Measurements from ENCODE around the gene TBC1D16. TPM values are rescaled to one million over a fixed set of nuclear protein-coding genes. Genes with fewer than 3 reads are reported as not detected.

The TBC1D16 gene
- 0.52 TPM for total RNA-seq

- Histone ChIP-seq H3K4me1 (ENCODE audit: insufficient read depth, low read length) (peaks cover 17% of the 10 kb centered on the region), H3K4me3 (ENCODE audit: low read length) (peak within 1 kb of the TSS; percentile 46), H3K27me3 (ENCODE audit: insufficient read depth, low read length) (peaks cover 21% of the 10 kb centered on the region), H3K9me3 (ENCODE audit: low read depth, low read length) (no peaks in the 10 kb centered on the region)
Observed at GRCh38 chr17:80035687-80035936, at the start of gene TBC1D16. TBC1D16 (minus strand) TSS chr17:80035872; CDS start chr17:80013547, 22,325 bp downstream.

GRCh38 chr17:80084773-80085172 is 49.1 kb upstream of the TBC1D16 start:
- no peak overlapping the region for H3K4me3 ChIP-seq (ENCODE audit: low read length)
- H3K27me3 ChIP-seq (ENCODE audit: insufficient read depth, low read length), result no peaks in the 10 kb centered on the region
- H3K9me3 ChIP-seq (ENCODE audit: low read depth, low read length), result no peaks in the 10 kb centered on the region
- H3K4me1 ChIP-seq (ENCODE audit: insufficient read depth, low read length), result peaks cover 3% of the 10 kb centered on the region

- peaks cover 3% of the 10 kb centered on the region for H3K4me1 ChIP-seq (ENCODE audit: insufficient read depth, low read length)
- no peak overlapping the region for H3K4me3 ChIP-seq (ENCODE audit: low read length)
- no peaks in the 10 kb centered on the region for H3K9me3 ChIP-seq (ENCODE audit: low read depth, low read length)
- H3K27me3 ChIP-seq (ENCODE audit: insufficient read depth, low read length), result no peaks in the 10 kb centered on the region
Observed at GRCh38 chr17:80083136-80083661, 47.5 kb upstream of the TBC1D16 start.

DNA sequence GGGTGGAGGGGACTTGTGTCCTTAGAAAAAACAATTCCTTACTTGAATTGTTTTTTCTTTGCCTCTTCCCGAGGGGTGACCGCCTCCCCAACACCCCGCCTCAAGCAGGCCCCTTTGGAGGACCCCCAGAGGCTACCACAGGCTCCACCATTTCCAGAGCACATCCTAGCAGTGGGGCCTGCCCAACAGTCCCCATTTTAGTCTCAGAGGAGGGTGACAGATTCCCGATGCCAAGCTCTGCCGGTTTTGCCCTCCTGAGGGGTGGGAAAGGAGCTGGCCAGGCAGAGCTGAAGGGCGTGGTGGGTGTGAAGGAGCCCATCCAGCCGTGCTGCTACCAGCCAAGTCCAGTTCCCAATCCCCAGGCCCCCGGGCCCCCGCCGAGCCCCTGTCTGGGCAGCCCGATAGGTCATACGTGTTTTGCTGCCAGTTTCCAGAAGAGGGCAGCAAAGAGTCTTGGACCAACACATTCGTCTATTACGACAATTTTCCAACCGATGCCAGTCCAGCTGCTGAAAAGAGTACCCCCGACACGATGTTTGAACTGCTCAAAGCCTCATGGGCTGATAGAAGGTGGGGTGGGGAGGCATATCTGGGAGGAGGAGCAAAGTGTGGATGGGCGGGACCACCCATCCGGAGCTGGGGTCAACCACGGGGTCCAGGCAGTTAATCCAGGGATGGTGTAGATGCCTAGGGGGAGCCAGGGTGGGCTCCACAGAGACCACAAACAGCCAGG is 46.9 kb upstream of the TBC1D16 start:
- Histone ChIP-seq H3K4me1 (ENCODE audit: insufficient read depth, low read length) (peaks cover 3% of the 10 kb centered on the region), H3K4me3 (ENCODE audit: low read length) (no peak overlapping the region), H3K9me3 (ENCODE audit: low read depth, low read length) (no peaks in the 10 kb centered on the region), H3K27me3 (ENCODE audit: insufficient read depth, low read length) (no peaks in the 10 kb centered on the region)

GRCh38 chr17:80081596-80081995 is 45.9 kb upstream of the TBC1D16 start:
- Histone ChIP-seq H3K4me1 (ENCODE audit: insufficient read depth, low read length) (peaks cover 3% of the 10 kb centered on the region), H3K9me3 (ENCODE audit: low read depth, low read length) (no peaks in the 10 kb centered on the region), H3K27me3 (ENCODE audit: insufficient read depth, low read length) (no peaks in the 10 kb centered on the region), H3K4me3 (ENCODE audit: low read length) (no peak overlapping the region)

GRCh38 chr17:80080081-80080480 is 44.4 kb upstream of the TBC1D16 start:
- no peaks in the 10 kb centered on the region for H3K9me3 ChIP-seq (ENCODE audit: low read depth, low read length)
- peaks cover 3% of the 10 kb centered on the region for H3K4me1 ChIP-seq (ENCODE audit: insufficient read depth, low read length)
- no peak overlapping the region for H3K4me3 ChIP-seq (ENCODE audit: low read length)
- no peaks in the 10 kb centered on the region for H3K27me3 ChIP-seq (ENCODE audit: insufficient read depth, low read length)

GRCh38 chr17:80072410-80072809 is 36.7 kb upstream of the TBC1D16 start:
- H3K4me3 ChIP-seq (ENCODE audit: low read length), result no peak overlapping the region
- no peaks in the 10 kb centered on the region for H3K27me3 ChIP-seq (ENCODE audit: insufficient read depth, low read length)
- H3K4me1 ChIP-seq (ENCODE audit: insufficient read depth, low read length), result no peaks in the 10 kb centered on the region
- no peaks in the 10 kb centered on the region for H3K9me3 ChIP-seq (ENCODE audit: low read depth, low read length)

- Histone ChIP-seq H3K9me3 (ENCODE audit: low read depth, low read length) (no peaks in the 10 kb centered on the region), H3K4me1 (ENCODE audit: insufficient read depth, low read length) (no peaks in the 10 kb centered on the region), H3K4me3 (ENCODE audit: low read length) (no peak overlapping the region), H3K27me3 (ENCODE audit: insufficient read depth, low read length) (no peaks in the 10 kb centered on the region)
Observed at GRCh38 chr17:80071116-80071841, 35.6 kb upstream of the TBC1D16 start.

DNA sequence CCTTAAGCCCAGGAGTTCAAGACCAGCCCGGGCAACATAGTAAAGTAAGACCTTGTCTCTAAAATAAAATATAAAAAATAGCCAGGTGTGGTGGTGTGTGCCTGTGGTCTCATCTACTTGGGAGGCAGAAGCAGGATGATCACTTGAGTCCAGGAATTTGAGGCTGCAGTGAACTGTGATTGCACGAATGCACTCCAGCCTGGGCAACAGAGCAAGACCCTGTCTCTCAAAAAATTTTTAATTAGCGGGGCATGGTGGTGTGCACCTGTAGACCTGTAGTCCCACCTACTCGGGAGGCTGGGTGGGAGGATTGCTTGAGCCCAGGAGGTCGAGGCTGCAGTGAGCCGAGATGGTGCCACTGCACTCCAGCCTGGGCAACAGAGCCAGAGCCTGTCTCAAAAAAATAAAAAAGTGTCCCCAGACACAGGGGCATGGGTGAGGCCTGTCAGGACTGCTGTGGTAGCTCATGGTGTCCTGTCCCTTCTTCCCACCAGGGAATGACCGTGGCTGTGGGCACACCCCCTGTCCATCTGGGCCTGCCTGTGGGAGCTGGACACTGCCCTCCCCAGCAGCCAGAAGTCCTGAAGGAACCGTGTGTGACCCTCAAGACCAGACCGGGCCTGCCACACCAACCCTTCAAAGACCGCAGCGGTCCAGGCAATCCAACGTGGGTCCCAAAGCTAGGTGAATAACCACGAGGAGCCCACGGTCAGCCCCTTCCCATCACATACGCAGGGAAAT is 34.9 kb upstream of the TBC1D16 start:
- no peaks in the 10 kb centered on the region for H3K9me3 ChIP-seq (ENCODE audit: low read depth, low read length)
- no peaks in the 10 kb centered on the region for H3K4me1 ChIP-seq (ENCODE audit: insufficient read depth, low read length)
- no peaks in the 10 kb centered on the region for H3K27me3 ChIP-seq (ENCODE audit: insufficient read depth, low read length)
- no peak overlapping the region for H3K4me3 ChIP-seq (ENCODE audit: low read length)

- no peaks in the 10 kb centered on the region for H3K9me3 ChIP-seq (ENCODE audit: low read depth, low read length)
- H3K4me3 ChIP-seq (ENCODE audit: low read length), result no peak overlapping the region
- no peaks in the 10 kb centered on the region for H3K4me1 ChIP-seq (ENCODE audit: insufficient read depth, low read length)
- no peaks in the 10 kb centered on the region for H3K27me3 ChIP-seq (ENCODE audit: insufficient read depth, low read length)
Observed at GRCh38 chr17:80068301-80069222, 32.9 kb upstream of the TBC1D16 start.

DNA sequence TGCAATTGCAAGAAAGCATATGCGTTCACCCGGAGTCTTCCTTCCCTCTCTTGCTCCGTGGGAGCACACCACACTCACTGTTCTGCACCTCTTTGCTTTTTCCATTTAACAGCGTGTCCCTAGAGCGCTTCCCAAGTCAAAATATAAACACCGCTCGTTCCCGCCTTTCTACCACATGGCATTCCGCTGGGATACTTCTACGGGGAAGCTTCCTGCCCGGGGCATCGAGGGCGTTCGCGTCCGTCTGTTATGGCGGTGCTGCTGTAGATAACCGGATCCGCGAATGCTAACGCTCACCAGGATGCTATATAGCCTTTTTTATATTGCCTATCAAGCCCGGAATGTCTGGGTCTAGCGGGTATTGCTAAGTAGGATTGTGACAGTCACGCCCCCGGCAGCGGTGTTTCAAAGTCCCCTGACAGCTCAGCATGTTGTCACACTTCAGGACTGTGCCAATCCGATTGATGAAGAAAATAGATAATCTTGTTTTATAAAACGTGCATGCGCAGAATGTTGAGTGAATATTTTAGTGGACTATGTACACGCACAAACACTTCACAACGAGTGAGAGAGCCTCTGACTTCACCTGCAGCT is 31.8 kb upstream of the TBC1D16 start:
- Histone ChIP-seq H3K27me3 (ENCODE audit: insufficient read depth, low read length) (no peaks in the 10 kb centered on the region), H3K4me1 (ENCODE audit: insufficient read depth, low read length) (no peaks in the 10 kb centered on the region), H3K4me3 (ENCODE audit: low read length) (no peak overlapping the region)

DNA sequence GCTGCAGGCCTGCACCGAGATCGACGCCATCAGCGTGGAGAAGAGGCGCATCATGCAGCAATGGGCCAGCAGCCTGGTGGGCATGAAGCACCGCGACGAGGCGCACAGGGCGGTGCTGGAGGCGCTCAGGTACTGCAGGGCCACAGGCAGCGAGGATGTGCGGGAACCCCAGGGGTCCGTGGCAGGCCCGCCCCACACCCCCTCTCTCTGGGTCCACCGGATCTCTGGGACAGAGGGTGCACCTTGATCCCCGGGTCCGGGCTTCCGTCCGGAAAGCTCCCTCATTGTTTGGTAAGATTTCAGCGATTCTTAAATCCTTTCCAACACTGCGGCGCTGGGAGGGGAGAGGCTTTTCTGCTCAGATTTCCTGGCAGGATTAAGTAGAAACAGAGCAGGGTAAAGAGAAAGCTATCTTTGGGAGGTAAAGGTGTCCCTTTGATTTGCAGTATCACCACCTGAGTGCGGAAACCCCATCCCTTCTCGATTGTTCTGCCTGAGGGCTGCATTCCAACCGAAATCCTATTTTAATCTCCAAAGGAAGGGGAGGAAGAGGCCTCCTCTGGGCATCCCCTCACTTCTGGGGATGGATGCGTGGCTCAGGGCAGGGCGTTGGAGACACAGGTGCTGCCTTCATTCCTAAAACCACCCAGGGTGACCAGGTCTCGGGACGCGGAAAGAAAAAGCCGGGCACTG is 30.0 kb upstream of the TBC1D16 start:
- Histone ChIP-seq H3K4me1 (ENCODE audit: insufficient read depth, low read length) (no peaks in the 10 kb centered on the region), H3K4me3 (ENCODE audit: low read length) (no peak overlapping the region), H3K27me3 (ENCODE audit: insufficient read depth, low read length) (no peaks in the 10 kb centered on the region), H3K9me3 (ENCODE audit: low read depth, low read length) (no peaks in the 10 kb centered on the region)

More for the DNA sequence above, 31.8 kb upstream of the TBC1D16 start:
- H3K9me3 ChIP-seq (ENCODE audit: low read depth, low read length), result no peaks in the 10 kb centered on the region

DNA sequence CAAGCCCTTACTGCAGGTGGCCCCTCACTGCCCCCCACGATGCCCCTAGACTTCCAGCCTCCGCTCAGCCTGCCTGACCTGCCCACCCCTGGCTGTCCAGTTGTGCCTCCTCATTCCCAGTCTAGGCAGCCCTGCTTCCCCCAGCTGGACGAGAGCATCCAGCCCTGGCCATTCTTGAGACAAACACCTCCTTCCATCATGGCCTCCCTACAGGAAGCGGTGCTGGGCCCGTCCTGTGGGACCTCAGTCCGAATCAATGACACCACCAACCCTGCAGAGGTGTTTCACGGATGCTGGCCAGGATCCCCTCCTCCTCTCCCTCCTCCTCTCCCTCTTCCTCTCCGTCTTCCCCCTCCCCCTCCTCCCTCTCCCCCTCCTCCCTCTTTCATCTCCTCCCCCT is 29.0 kb upstream of the TBC1D16 start:
- H3K27me3 ChIP-seq (ENCODE audit: insufficient read depth, low read length), result no peaks in the 10 kb centered on the region
- no peaks in the 10 kb centered on the region for H3K9me3 ChIP-seq (ENCODE audit: low read depth, low read length)
- no peak overlapping the region for H3K4me3 ChIP-seq (ENCODE audit: low read length)
- no peaks in the 10 kb centered on the region for H3K4me1 ChIP-seq (ENCODE audit: insufficient read depth, low read length)

Measured in mononuclear cell (primary cell).